Stimulated activated CD4-positive, alpha-beta T cell treated with anti-CD3 and anti-CD28 coated beads, Interleukin-12 subunit alpha, Interleukin-12 subunit beta, amount 100 ng/mL, for 48 hours (primary cell): Measurements from ENCODE around the gene SPEN.
A peak's percentile ranks its signal among the peaks of the same experiment; 100 is the strongest.
"Not testable (repeated sequence)": the region's sequence is repeated elsewhere in the genome, so short reads cannot be mapped to it uniquely, and the experiment has no call there.

Experiments used
- DNase-seq, 3 donors: peaks; one replicate each; pipeline ENCODE4 v3.0.0-alpha.2; 2020; ENCODE audit warnings: low read depth in 2 of 3, low spot score in 1 of 3

The SPEN gene

GRCh38 chr1:15896841-15897610 lies 49.5 kb downstream of the SPEN start:
- DNase-seq: not testable (repeated sequence)

- DNase-seq: no peak
These were observed 51.8 kb downstream of the SPEN start for GRCh38 chr1:15899266-15899665.

GRCh38 chr1:15900662-15901279 lies 53.3 kb downstream of the SPEN start:
- DNase-seq: no peak

- DNase-seq: no peak
These were observed 55.4 kb downstream of the SPEN start for GRCh38 chr1:15902882-15903281.

- DNase-seq: no peak
These were observed 61.1 kb downstream of the SPEN start for GRCh38 chr1:15908597-15908996.

GRCh38 chr1:15911141-15911540 lies 63.6 kb downstream of the SPEN start:
- no peak for DNase-seq

- DNase-seq: no peak
These were observed 64.4 kb downstream of the SPEN start for GRCh38 chr1:15911927-15912326.

GRCh38 chr1:15913607-15914006 lies 66.1 kb downstream of the SPEN start:
- DNase-seq: not testable (repeated sequence)

GRCh38 chr1:15915991-15916390 lies 68.5 kb downstream of the SPEN start:
- DNase-seq: no peak

- DNase-seq: no peak
These were observed 68.9 kb downstream of the SPEN start for GRCh38 chr1:15916417-15916816.

GRCh38 chr1:15916916-15917315 lies 69.4 kb downstream of the SPEN start:
- DNase-seq: no peak

- peak; percentile 52 to 67 (median 65) for DNase-seq
These were observed 71.6 kb downstream of the SPEN start for GRCh38 chr1:15918962-15919715.

- no peak for DNase-seq
These were observed 75.7 kb downstream of the SPEN start for GRCh38 chr1:15923241-15923640.

GRCh38 chr1:15926448-15926847 lies 78.9 kb downstream of the SPEN start:
- not testable (repeated sequence) for DNase-seq

GRCh38 chr1:15928971-15929965 lies 81.8 kb downstream of the SPEN start:
- no peak for DNase-seq

GRCh38 chr1:15931401-15931800 lies 83.9 kb downstream of the SPEN start:
- DNase-seq: no peak

GRCh38 chr1:15931884-15932283 lies 84.4 kb downstream of the SPEN start:
- DNase-seq: no peak

GRCh38 chr1:15932612-15933011 lies 85.1 kb downstream of the SPEN start:
- no peak for DNase-seq

GRCh38 chr1:15933684-15934083 lies 86.2 kb downstream of the SPEN start:
- DNase-seq: no peak

GRCh38 chr1:15934211-15935055 lies 86.9 kb downstream of the SPEN start:
- DNase-seq: no peak
